Amygdala (tissue), 56 donors: Measurements from ENCODE around the gene NCAPD2.
A peak's percentile ranks its signal among the peaks of the same experiment; 100 is the strongest.
"Not testable (repeated sequence)": the region's sequence is repeated elsewhere in the genome, so short reads cannot be mapped to it uniquely, and the experiment has no call there.

Experiments
- DNase-seq, 56 donors: peaks; one replicate each; lab custom pipeline; 2025; lab: John Stamatoyannopoulos, UW

The NCAPD2 gene

GRCh38 chr12:6463858-6464257, 30.0 kb upstream of the NCAPD2 start:
- no peak for DNase-seq

GRCh38 chr12:6464531-6464930, 29.4 kb upstream of the NCAPD2 start:
- no peak for DNase-seq

- peak in 18 of 56 donors; percentile 10 to 75 (median 26) for DNase-seq
Observed at GRCh38 chr12:6465467-6466183, 28.3 kb upstream of the NCAPD2 start.

- no peak for DNase-seq
Observed at GRCh38 chr12:6466184-6466573, 27.7 kb upstream of the NCAPD2 start.

- DNase-seq = not testable (repeated sequence)
Observed at GRCh38 chr12:6466751-6467150, 27.2 kb upstream of the NCAPD2 start.

GRCh38 chr12:6467571-6468282, 26.2 kb upstream of the NCAPD2 start:
- not testable (repeated sequence) for DNase-seq

- DNase-seq = no peak
Observed at GRCh38 chr12:6468283-6468575, 25.7 kb upstream of the NCAPD2 start.

- no peak for DNase-seq
Observed at GRCh38 chr12:6469092-6469491, 24.8 kb upstream of the NCAPD2 start.

- DNase-seq = peak in 2 of 56 donors; percentile 36 to 41
Observed at GRCh38 chr12:6469609-6470374, 24.1 kb upstream of the NCAPD2 start.

- DNase-seq = peak; percentile 82 to 100 (median 99)
Observed at GRCh38 chr12:6470375-6471163, 23.3 kb upstream of the NCAPD2 start, which contains the start of gene VAMP1. TSS of gene VAMP1 (minus strand) at chr12:6470677. CDS start at chr12:6470531, 146 bp downstream.

- no peak for DNase-seq
Observed at GRCh38 chr12:6471989-6472360, 21.9 kb upstream of the NCAPD2 start.

- no peak for DNase-seq
Observed at GRCh38 chr12:6472491-6472890, 21.4 kb upstream of the NCAPD2 start.

- not testable (repeated sequence) for DNase-seq
Observed at GRCh38 chr12:6475233-6475975, 18.5 kb upstream of the NCAPD2 start.

GRCh38 chr12:6476489-6476888, 17.4 kb upstream of the NCAPD2 start:
- no peak for DNase-seq

GRCh38 chr12:6477601-6478377, 16.1 kb upstream of the NCAPD2 start:
- DNase-seq = not testable (repeated sequence)

GRCh38 chr12:6478416-6478815, 15.5 kb upstream of the NCAPD2 start:
- DNase-seq = no peak

GRCh38 chr12:6488240-6488639, 5.7 kb upstream of the NCAPD2 start:
- DNase-seq = no peak

- no peak for DNase-seq
Observed at GRCh38 chr12:6489449-6489848, 4.5 kb upstream of the NCAPD2 start.

GRCh38 chr12:6490673-6491072, 3.2 kb upstream of the NCAPD2 start:
- DNase-seq = not testable (repeated sequence)
